Activated CD4-positive, alpha-beta T cell treated with anti-CD3 and anti-CD28 coated beads for 36 hours (primary cell): ENCODE measurements around the gene SHROOM1. TPM values are rescaled to one million over a fixed set of nuclear protein-coding genes. Genes with fewer than 3 reads are reported as not detected.

Experiments used
- ATAC-seq: fragments of 200-7000 bp; cut with Tn5 transposase; one replicate; pipeline ENCODE4 v1.10.0; 2021; ENCODE audit warnings: mild to moderate bottlenecking, moderate library complexity
- CTCF ChIA-PET: fragments of 350-600 bp; sonication (Branson Sonifier 250); formaldehyde crosslinking; loops from one replicate; lab custom pipeline; 2021; ENCODE audit warnings: antibody characterized with exemption; lab: Charles Lee
- POLR2A ChIA-PET: fragments of 350-600 bp; sonication (Branson Sonifier 250); formaldehyde crosslinking; loops from one replicate; lab custom pipeline; 2021; ENCODE audit warnings: antibody characterized with exemption, inconsistent platforms; lab: Charles Lee
- DNase-seq: peaks from one replicate; pipeline ENCODE4 v3.0.0-alpha.2; 2020
- H3K27ac Mint-ChIP-seq: one replicate; pipeline ENCODE4 v1.8.0; 2021; ENCODE audit warnings: mixed read lengths
- H3K27me3 Mint-ChIP-seq: one replicate; pipeline ENCODE4 v1.8.0; 2021; ENCODE audit warnings: mixed read lengths
- H3K36me3 Mint-ChIP-seq: one replicate; pipeline ENCODE4 v1.8.0; 2021; ENCODE audit warnings: low read depth, mixed read lengths
- H3K4me1 Mint-ChIP-seq: one replicate; pipeline ENCODE4 v1.8.0; 2021; ENCODE audit warnings: mixed read lengths
- H3K4me3 Mint-ChIP-seq: one replicate; pipeline ENCODE4 v1.8.0; 2021; ENCODE audit warnings: mild to moderate bottlenecking, moderate library complexity, mixed read lengths
- H3K9me3 Mint-ChIP-seq: one replicate; pipeline ENCODE4 v1.8.0; 2021; ENCODE audit warnings: low read depth, mixed read lengths
- intact Hi-C, 2 experiments: fragments of 100-400 bp; cut with DNase I in 1 of 2; cut with micrococcal nuclease in 1 of 2; formaldehyde crosslinking; loops; one replicate each; pipeline versions ENCODE4 v1.14.2 to v1.15.1; 2022 to 2024; cut with DNase I, micrococcal nuclease
- total RNA-seq, 2 experiments: library from RNA; stranded (reverse); gene quantifications; one replicate each; pipeline ENCODE4 v1.2.3, GENCODE V29; 2021

SHROOM1 gene
- total RNA-seq, 2 experiments from 2014 or later: 0.63 to 0.89 TPM

- intact Hi-C loops: no loop called here
- Mint-ChIP-seq H3K27me3 (peaks cover 39% of the 10 kb centered on the region), H3K4me3 (no peak overlapping the region)
These were observed 15.0 kb downstream of the SHROOM1 start for GRCh38 chr5:132815454-132815853.

DNA sequence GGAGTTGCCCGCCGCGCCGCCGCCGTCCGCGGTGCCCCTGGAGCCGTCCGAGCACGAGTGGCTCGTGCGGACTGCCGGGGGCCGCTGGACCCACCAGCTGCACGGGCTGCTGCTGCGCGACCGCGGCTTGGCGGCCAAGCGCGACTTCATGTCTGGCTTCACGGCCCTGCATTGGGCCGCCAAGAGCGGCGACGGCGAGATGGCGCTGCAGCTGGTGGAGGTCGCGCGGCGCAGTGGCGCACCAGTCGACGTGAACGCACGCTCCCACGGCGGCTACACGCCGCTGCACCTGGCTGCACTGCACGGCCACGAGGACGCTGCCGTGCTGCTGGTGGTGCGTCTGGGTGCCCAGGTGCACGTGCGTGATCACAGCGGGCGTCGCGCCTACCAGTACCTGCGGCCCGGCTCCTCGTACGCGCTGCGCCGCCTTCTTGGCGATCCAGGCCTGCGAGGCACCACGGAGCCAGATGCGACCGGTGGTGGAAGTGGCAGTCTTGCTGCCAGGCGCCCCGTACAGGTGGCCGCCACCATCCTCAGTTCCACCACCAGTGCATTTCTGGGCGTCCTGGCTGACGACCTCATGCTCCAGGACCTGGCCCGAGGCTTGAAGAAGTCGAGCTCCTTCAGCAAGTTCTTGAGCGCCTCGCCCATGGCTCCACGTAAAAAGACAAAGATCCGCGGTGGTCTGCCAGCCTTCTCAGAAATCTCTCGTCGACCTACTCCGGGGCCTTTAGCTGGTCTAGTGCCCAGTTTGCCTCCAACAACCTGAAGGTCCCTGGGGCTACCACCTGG, 15.7 kb downstream of the SHROOM1 start:
- Mint-ChIP-seq H3K9me3 (no peaks in the 10 kb centered on the region), H3K4me3 (no peak overlapping the region), H3K27me3 (peaks cover 40% of the 10 kb centered on the region), H3K36me3 (no peaks in the 10 kb centered on the region), H3K4me1 (peaks cover 11% of the 10 kb centered on the region), H3K27ac (no peak overlapping the region)
- ChIA-PET POLR2A (no interaction called here), CTCF (interaction anchor here (0.5 to 1.2 kb wide), 6 partner anchors 10 to 311 kb away, joined by 3 to 4 read pairs (median 4); no protein-coding TSS in a partner anchor)
- no peak for ATAC-seq
- intact Hi-C loops: no loop called here
- DNase-seq: no peak

More at GRCh38 chr5:132815454-132815853, 15.0 kb downstream of the SHROOM1 start:
- Mint-ChIP-seq H3K36me3 (no peaks in the 10 kb centered on the region), H3K27ac (no peak overlapping the region), H3K4me1 (peaks cover 16% of the 10 kb centered on the region), H3K9me3 (no peaks in the 10 kb centered on the region)
- ChIA-PET CTCF (interaction anchor here (0.5 to 1.2 kb wide), 7 partner anchors 9 to 403 kb away, joined by 3 to 4 read pairs (median 4); no protein-coding TSS in a partner anchor), POLR2A (no interaction called here)
- no peak for ATAC-seq
- no peak for DNase-seq

DNA sequence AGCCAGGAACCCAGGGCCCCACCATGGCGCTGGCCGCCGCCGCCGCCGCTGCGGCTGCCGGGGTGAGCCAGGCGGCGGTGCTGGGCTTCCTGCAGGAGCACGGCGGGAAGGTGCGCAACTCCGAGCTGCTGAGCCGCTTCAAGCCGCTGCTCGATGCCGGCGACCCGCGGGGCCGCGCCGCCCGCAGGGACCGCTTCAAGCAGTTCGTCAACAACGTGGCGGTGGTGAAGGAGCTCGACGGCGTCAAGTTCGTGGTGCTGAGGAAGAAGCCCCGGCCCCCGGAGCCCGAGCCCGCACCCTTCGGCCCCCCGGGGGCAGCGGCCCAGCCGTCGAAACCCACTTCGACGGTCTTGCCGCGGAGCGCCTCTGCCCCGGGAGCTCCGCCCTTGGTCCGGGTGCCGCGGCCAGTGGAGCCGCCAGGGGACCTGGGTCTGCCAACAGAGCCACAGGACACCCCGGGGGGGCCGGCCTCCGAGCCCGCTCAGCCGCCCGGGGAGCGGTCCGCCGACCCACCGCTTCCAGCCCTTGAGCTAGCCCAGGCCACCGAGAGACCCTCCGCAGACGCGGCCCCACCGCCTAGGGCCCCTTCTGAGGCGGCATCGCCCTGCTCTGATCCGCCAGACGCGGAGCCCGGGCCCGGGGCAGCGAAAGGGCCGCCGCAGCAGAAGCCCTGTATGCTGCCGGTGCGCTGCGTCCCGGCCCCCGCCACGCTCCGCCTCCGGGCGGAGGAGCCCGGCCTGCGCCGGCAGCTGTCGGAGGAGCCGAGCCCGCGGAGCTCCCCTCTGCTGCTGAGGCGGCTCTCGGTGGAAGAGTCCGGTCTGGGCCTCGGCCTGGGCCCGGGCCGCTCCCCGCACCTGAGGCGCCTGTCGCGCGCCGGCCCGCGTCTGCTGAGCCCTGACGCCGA, 16.6 kb downstream of the SHROOM1 start:
- peak; percentile 60 for ATAC-seq
- no peaks in the 10 kb centered on the region for H3K36me3 Mint-ChIP-seq
- no peak overlapping the region for H3K4me3 Mint-ChIP-seq
- ChIA-PET CTCF (interaction anchor here (0.6 to 0.9 kb wide), 4 partner anchors 12 to 423 kb away, joined by 3 to 4 read pairs (median 3); no protein-coding TSS in a partner anchor), POLR2A (interaction anchor here (0.7 to 1.1 kb wide), 2 partner anchors 15 to 172 kb away, joined by 3 read pairs; no protein-coding TSS in a partner anchor)
- intact Hi-C loops: no loop called here
- no peaks in the 10 kb centered on the region for H3K9me3 Mint-ChIP-seq
- DNase-seq: peak; percentile 58
- H3K27me3 Mint-ChIP-seq: peaks cover 41% of the 10 kb centered on the region
- H3K4me1 Mint-ChIP-seq: peaks cover 6% of the 10 kb centered on the region
- H3K27ac Mint-ChIP-seq: no peak overlapping the region

GRCh38 chr5:132812781-132813598, 17.5 kb downstream of the SHROOM1 start, which contains the start of gene SOWAHA:
Gene SOWAHA (plus strand): TSS chr5:132813302. CDS start chr5:132813622, 320 bp downstream.
- Mint-ChIP-seq H3K4me1 (peaks cover 6% of the 10 kb centered on the region), H3K9me3 (no peaks in the 10 kb centered on the region), H3K27ac (no peak within 1 kb of the TSS), H3K4me3 (peak within 1 kb of the TSS; percentile 61), H3K27me3 (peaks cover 43% of the 10 kb centered on the region), H3K36me3 (no peaks in the 10 kb centered on the region)
- POLR2A ChIA-PET: interaction anchor here (0.6 to 1.1 kb wide), 3 partner anchors 14 to 172 kb away, joined by 3 to 4 read pairs (median 3); partner anchors contain the start of genes GDF9 and UQCRQ
- intact Hi-C loops: no loop called here
- CTCF ChIA-PET: interaction anchor here (0.6 to 0.9 kb wide), 3 partner anchors 13 to 422 kb away, joined by 3 to 4 read pairs (median 3); no protein-coding TSS in a partner anchor
- DNase-seq (no peak), ATAC-seq (no peak)

GRCh38 chr5:132812123-132812765, 18.2 kb downstream of the SHROOM1 start:
- ATAC-seq (no peak), DNase-seq (no peak)
- no peaks in the 10 kb centered on the region for H3K9me3 Mint-ChIP-seq
- H3K36me3 Mint-ChIP-seq: no peaks in the 10 kb centered on the region
- POLR2A ChIA-PET: no interaction called here
- peak overlapping the region; percentile 61 for H3K4me3 Mint-ChIP-seq
- H3K27ac Mint-ChIP-seq: no peak overlapping the region
- H3K27me3 Mint-ChIP-seq: peaks cover 43% of the 10 kb centered on the region
- CTCF ChIA-PET: interaction anchor here (0.9 to 2.8 kb wide), 4 partner anchors 8 to 171 kb away, joined by 3 to 14 read pairs (median 3); no protein-coding TSS in a partner anchor
- peaks cover 6% of the 10 kb centered on the region for H3K4me1 Mint-ChIP-seq
- intact Hi-C loops: no loop called here

DNA sequence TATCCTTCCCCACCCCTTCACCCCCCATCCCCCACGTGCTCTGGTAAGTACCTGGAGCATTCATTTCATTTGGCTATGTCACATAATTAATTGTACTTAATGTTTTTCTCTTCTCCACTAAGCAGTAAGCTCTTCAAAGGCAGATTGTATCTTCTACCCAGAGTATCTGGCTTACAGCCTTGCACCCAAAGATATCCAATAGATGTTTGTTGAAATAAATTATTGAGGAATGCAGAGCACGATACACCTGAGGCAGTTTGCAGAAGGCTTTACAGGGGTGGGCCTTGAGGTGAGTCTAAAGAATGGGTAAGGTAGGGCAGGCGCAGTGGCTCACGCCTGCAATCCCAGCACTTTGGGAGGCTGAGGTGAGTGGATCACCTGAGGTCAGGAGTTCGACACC, 19.8 kb downstream of the SHROOM1 start:
- peaks cover 6% of the 10 kb centered on the region for H3K4me1 Mint-ChIP-seq
- H3K27me3 Mint-ChIP-seq: peaks cover 46% of the 10 kb centered on the region
- H3K36me3 Mint-ChIP-seq: no peaks in the 10 kb centered on the region
- ChIA-PET CTCF (interaction anchor here (2.8 kb wide), 1 partner anchor 10 kb away, joined by 14 read pairs; no protein-coding TSS in a partner anchor), POLR2A (no interaction called here)
- DNase-seq (no peak), ATAC-seq (no peak)
- no peak overlapping the region for H3K4me3 Mint-ChIP-seq
- intact Hi-C loops: no loop called here
- H3K9me3 Mint-ChIP-seq: no peaks in the 10 kb centered on the region
- H3K27ac Mint-ChIP-seq: no peak overlapping the region

DNA sequence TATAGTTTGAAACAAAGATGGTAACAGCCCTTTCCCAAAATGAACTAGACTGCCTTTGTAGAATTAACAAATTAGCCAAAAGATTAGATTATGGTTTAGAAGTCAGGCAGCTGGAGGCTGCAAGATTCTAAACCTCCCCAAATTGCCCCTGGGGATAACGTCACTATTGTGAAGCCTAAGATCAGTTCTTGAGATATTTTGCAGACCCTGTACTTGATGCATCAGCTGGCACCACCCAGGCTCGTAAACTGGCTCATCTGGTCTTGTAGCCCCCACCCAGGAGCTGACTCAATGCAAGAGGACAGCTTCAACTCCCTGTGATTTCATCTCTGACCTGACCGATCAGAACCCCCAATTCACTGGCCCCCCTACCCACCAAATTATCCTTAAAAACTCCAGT, 21.6 kb downstream of the SHROOM1 start:
- Mint-ChIP-seq H3K4me1 (peaks cover 6% of the 10 kb centered on the region), H3K36me3 (no peaks in the 10 kb centered on the region), H3K27me3 (peaks cover 55% of the 10 kb centered on the region), H3K27ac (no peak overlapping the region), H3K4me3 (no peak overlapping the region), H3K9me3 (no peaks in the 10 kb centered on the region)
- intact Hi-C loops: no loop called here
- no peak for DNase-seq
- no peak for ATAC-seq
- POLR2A ChIA-PET: no interaction called here
- CTCF ChIA-PET: interaction anchor here (0.6 to 2.4 kb wide), 6 partner anchors 9 to 416 kb away, joined by 3 to 12 read pairs (median 3); no protein-coding TSS in a partner anchor

DNA sequence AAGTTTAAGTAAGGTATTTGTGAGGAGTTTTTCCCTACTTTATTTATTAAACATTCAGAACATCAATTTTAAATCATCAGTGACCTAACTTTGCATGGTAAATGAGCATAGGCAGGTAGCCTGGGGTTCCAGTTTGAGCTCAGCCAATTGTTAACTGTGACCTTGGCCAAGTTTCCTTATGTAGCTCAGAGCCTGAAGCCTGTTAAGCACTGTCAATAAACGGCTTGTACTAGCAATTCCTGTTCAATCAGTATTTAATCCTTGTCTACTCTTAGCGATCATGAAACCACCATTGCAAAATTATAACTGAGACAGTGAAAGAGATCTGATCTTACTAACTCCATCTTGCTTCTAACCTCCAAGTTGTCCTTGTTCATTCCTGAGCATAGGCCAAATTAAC, 22.0 kb downstream of the SHROOM1 start:
- no peak overlapping the region for H3K27ac Mint-ChIP-seq
- no peak for DNase-seq
- no peak for ATAC-seq
- POLR2A ChIA-PET: no interaction called here
- peaks cover 58% of the 10 kb centered on the region for H3K27me3 Mint-ChIP-seq
- no peaks in the 10 kb centered on the region for H3K9me3 Mint-ChIP-seq
- intact Hi-C loops: no loop called here
- H3K4me1 Mint-ChIP-seq: peaks cover 6% of the 10 kb centered on the region
- CTCF ChIA-PET: interaction anchor here (0.8 to 2.4 kb wide), 4 partner anchors 9 to 415 kb away, joined by 3 to 12 read pairs (median 4); no protein-coding TSS in a partner anchor
- H3K4me3 Mint-ChIP-seq: no peak overlapping the region
- no peaks in the 10 kb centered on the region for H3K36me3 Mint-ChIP-seq

GRCh38 chr5:132807163-132807838, 23.1 kb downstream of the SHROOM1 start:
- Mint-ChIP-seq H3K4me1 (no peaks in the 10 kb centered on the region), H3K9me3 (no peaks in the 10 kb centered on the region), H3K27me3 (peaks cover 58% of the 10 kb centered on the region), H3K36me3 (no peaks in the 10 kb centered on the region), H3K4me3 (no peak overlapping the region), H3K27ac (no peak overlapping the region)
- CTCF ChIA-PET: interaction anchor here (0.6 to 2.4 kb wide), 2 partner anchors 13 to 75 kb away, joined by 3 to 12 read pairs; no protein-coding TSS in a partner anchor
- POLR2A ChIA-PET: interaction anchor here (0.5 to 0.7 kb wide), 2 partner anchors 129 to 442 kb away, joined by 4 to 5 read pairs; no protein-coding TSS in a partner anchor
- DNase-seq (no peak), ATAC-seq (no peak)
- intact Hi-C loops: no loop called here
